GM21528 (cell line): Measurements from ENCODE around the gene MIA.
"Not testable (repeated sequence)": the region's sequence is repeated elsewhere in the genome, so short reads cannot be mapped to it uniquely, and the experiment has no call there.

Source experiments
- ATAC-seq: cut with Tn5 transposase; IDR thresholded peaks from one replicate; pipeline ENCODE4 v1.9.1; 2021; ENCODE audit warnings: mild to moderate bottlenecking, moderate library complexity; ENCODE audit not compliant: unreplicated experiment, low FRiP score

Gene MIA

GRCh38 chr19:40801426-40802299 lies 26.3 kb downstream of the MIA start:
- no peak for ATAC-seq

DNA sequence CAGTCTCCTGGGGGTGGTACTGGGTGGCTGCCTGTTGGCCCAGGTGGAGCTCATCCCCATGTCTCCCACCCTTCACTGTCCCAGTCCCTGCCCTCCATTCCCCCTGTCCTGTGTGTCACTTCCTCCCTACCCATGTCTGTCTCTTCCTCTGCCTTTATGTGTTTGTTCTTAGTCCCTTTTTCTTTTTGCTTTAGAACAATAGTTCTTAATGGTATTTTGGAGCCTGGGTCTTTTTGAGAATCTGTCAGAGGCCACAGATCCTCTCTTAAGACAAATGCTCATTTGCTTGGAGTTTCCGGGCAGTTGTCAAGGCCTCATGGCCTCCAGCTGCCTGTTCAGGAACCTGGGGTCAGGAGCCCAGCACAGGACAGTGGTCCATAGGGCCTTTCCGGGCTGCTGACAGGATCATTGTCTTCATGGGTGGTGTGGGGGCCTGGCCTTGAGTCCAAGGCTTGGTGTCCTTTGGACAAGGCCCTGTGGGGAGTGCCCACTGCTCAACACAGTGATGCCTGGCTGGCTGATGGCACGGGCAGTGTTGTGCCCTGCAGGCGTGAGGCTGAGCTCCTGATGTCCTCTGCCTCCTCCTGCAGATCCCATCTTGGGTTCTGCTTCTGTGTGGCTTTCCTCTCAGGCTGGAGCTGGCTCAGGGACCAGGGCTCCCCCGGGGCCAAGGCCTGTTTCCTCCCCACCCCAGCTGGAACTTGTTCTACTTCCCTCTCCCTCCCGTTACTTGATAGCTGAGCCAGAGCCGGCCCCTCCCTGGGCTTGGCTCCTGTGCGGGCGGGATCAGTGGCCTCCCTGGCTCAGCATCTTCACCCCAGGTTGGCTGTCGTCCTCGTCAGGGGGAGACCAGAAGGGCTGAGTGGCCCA lies 27.2 kb downstream of the MIA start:
- no peak for ATAC-seq

- ATAC-seq = no peak
Observed at GRCh38 chr19:40803170-40803856, 28.0 kb downstream of the MIA start.

DNA sequence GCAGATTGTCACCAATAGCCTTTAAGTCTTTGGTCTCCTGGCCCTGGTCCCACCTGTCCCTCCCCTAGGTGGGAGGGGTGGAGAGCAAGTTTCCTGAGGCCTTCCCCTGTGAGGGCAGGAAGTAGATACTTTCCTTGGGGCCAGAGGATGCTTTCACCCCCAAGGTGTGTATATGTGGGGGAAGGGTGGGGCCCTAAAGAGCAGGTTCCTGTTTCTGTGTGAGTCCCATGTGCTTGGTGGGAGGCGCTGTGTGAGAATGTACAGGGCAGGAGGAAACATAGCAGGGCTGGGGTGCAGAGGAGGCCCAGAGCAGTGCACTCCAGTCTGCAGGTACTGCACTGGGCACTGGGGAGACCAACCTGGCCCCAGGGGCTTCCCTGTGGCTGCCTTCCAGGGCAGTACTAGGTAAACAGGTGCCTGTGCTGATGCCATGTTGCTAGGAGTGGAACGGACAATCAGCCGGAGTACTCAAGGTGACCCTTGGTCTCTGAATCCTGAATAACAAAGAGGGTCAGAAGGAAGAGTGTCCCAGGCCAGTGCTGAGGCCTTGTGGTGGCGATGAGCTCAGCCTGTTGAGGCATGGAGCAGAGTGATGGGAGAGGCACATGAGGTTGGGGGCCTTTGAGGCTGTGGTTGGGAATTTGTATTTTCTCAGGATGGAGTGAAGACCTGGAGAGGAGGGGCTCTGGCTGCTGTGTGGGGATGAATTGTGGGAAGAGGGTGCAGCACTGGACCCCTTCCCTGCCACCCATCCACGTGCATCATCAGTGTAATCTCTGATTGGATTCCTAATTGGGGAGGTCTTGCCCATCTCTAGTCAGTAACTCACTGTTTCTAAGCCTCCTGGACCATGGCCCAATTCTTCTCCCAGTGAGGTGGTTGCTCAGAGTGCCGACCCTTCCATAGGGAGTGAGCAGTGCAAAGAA lies 28.8 kb downstream of the MIA start:
- ATAC-seq = no peak

DNA sequence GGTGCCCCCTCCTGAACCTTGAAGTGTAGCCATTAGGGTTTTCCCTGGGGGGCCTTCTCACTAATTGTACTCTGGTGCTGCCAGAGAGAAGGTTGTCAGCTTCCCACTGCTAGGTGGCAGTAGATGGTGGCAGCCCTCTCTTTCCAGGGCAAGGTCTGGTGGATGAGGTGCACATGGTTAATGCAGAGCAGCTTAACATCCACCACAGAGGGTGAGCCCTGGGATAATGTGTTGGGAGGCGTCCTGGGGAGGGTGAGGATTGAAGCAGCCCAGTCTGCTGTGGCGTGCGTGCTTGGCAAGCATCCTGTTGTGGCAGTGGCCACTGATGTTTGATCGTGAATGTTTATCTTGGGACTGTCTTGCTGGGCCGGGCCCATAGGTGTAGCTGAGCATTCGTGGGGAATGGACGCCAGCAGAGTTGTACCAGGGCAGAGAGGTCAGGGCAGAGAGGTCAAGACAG lies 29.5 kb downstream of the MIA start:
- no peak for ATAC-seq

GRCh38 chr19:40805258-40805868 lies 30.0 kb downstream of the MIA start:
- ATAC-seq = no peak

DNA sequence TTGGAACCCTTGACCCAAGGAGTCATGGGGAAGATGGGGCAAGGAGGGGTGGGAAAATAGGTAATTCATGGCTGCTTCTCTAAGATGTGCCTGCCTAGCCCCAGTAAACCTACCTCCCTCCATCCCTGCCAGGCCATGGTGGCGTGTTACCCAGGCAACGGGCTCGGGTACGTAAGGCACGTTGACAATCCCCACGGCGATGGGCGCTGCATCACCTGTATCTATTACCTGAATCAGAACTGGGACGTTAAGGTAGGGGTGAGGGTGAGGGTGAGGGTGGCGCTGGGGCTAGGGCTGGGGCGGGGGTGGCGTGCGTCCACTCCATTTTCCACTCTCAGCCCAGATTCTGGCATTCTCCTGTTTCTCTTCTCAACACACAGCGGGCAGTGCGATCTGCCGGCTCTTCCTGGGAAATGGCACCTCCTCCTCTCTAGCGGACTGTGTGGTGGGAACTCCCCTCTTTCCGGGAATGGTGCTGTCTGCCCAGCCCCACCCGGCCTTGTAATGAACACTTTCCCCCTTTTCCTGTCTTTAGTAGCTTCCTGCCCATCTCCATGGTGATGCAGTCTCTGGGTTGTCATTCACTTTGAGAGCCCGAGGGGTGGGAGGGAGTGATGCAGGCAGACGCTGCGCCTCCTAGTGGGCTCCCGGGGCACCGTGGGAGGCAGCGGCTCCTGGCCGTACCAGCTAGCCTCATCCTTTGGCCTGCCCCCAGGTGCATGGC lies 31.3 kb downstream of the MIA start:
- no peak for ATAC-seq

DNA sequence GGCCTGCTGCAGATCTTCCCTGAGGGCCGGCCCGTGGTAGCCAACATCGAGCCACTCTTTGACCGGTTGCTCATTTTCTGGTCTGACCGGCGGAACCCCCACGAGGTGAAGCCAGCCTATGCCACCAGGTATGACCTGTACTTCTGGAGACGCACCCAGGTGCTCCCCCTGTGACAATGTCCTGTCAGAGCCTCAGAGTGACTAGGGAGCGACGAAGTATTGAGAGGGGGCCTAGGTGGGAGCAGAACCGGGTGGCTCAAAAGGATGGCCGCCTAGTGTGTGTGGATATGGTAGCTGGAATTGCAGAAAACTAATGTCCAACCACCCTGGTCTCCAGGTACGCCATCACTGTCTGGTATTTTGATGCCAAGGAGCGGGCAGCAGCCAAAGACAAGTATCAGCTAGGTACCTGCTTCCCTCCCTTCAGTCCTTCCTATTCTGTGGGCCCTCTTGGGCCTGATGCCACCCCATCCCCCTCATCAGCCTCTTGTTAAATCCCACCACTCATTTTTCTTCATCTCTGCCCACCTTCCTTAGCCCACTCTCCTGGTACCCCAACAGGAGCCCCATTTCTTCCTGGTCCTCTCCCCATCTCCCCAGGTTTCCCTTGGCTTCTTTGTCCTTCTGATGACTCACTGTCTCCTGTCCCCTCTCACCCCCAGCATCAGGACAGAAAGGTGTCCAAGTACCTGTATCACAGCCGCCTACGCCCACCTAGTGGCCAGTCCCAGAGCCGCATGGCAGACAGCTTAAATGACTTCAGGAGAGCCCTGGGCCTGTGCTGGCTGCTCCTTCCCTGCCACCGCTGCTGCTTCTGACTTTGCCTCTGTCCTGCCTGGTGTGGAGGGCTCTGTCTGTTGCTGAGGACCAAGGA lies 32.1 kb downstream of the MIA start:
- no peak for ATAC-seq

- ATAC-seq = no peak
Observed at GRCh38 chr19:40808021-40808325, 32.7 kb downstream of the MIA start.

- no peak for ATAC-seq
Observed at GRCh38 chr19:40808497-40808896, 33.2 kb downstream of the MIA start.

DNA sequence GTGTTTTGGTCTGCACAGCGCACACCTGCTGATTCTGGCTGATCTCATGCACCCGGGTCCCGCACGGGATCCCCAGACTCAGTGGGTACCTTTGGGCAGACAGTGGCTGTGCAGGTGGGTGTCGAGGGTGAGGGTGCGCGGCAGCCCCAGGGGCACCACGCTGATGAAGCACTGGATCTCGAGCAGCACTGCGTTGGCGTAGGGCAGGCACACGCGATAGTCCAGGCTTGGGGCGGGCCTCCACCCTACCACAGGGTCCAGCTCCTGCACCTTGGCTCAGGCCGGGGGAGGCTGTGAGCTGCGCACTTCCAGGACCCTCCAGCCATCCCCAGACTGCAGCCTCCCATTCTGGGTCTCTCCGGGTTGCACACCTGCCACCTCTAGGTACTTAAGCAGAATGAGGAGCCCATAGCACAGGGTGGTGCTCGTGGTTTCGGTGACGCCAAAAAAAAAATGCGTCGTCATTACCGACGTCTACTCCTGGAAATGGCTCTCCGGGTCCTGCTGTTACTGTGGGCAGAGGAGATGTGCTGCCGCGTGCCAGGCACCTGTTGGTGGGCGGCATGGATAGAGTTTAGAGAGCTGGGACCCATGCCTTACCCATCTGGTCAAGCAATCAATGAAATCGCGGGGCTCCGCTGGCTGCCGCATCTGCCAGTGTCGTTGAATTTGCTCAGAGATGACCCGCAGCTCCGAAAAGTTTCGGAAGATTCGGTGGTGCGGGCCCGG lies 34.2 kb downstream of the MIA start:
- ATAC-seq = no peak

GRCh38 chr19:40810160-40810559 lies 34.8 kb downstream of the MIA start:
- no peak for ATAC-seq

DNA sequence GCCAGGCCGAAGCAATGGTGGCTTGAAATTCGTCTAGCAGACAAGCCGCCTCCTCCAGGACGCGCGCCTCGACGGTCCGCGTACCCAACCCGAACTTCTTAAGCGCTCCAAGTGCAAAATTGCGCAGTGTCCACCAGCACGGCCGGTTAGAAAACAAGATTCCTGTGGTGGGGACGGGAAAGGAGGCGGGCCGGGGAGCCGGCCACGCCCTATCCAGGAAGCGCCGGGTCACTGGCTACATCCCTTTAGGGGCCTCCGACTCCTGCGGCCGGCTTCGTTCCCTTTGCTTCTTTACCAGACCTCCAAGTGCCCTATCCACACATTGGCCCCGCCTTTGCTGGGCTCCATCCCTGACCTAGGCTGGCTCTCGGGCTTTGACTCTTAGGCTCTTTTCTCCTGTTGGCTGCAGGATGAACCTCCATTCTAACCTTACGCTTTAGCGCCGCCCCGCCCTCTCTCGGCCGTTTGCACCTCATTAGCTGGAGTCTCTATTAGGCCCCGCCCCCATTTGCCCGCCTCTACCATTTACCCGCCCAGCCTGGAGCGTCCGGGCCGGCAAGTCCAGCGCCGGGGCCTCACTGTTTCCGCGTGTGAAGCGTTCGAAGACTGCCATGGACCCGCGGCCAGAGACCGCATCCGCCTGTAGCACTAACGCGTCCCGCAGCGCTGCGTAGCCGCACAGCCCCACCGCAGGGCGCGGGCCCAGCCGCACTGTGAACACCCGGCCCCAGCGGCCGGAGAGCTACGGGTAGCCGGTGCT lies 35.5 kb downstream of the MIA start:
- ATAC-seq = peak; percentile 66

- ATAC-seq = no peak
Observed at GRCh38 chr19:40811478-40812341, 36.4 kb downstream of the MIA start.

DNA sequence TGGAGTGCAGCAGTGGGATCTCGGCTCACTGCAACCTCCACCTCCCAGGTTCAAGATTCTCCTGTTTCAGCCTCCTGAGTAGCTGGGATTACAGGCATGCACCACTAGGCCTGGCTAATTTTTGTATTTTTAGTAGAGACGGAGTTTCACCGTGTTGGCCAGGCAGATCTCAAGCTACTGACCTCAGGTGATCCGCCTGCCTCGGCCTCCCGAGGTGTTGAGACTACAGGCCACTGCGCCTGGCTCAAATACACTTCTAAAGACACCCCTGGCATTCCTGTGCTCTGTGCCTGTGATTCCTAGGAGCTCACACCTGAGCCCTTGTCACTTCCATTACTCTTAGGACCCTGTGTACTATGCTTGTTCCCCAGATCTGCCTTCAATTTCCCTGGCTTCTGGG lies 37.2 kb downstream of the MIA start:
- ATAC-seq = not testable (repeated sequence)

DNA sequence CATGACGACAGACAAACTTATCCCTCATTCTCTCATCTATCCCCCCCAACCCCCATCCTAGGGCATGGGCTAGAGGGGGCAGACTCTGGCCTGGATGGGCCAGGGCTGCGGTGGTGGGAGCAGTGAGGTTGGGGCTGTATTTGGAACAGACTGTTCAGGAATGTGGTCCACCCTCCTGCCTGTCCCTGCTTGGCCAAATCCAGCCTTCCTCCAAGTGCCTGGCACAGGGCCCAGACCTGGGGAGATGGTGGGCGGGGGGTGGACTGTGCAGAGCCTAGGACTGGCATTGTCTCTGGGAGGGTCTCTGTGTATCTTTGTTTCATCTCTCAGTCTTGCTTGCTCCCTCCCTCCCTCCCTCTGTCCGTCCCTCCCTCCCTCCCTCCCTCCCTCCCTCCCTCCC lies 37.9 kb downstream of the MIA start:
- no peak for ATAC-seq
